H1 (cell line): ENCODE results near the gene TAOK2. TPM values are rescaled to one million over a fixed set of nuclear protein-coding genes. Genes with fewer than 3 reads are reported as not detected.

ENCODE experiments used
- CTCF ChIA-PET: fragments of 300-600 bp; sonication (Branson Sonifier 250); formaldehyde crosslinking; loops from one replicate; lab custom pipeline; 2021; ENCODE audit not compliant: partially characterized antibody; lab: Charles Lee
- POLR2A ChIA-PET: fragments of 300-600 bp; sonication (Branson Sonifier 250); formaldehyde crosslinking; loops from one replicate; lab custom pipeline; 2021; ENCODE audit warnings: inconsistent platforms; ENCODE audit not compliant: partially characterized antibody; lab: Charles Lee
- DNase-seq, 2 experiments: peaks; one replicate each; pipeline versions ENCODE4 v3.0.0 to v3.0.0-alpha.2; 2010 to 2022; ENCODE audit warnings: low spot score in 2 of 2, low read depth in 1 of 2, mixed read lengths in 1 of 2
- FAIRE-seq: peaks from 2 replicates; lab custom pipeline; 2011; peaks lifted over from hg19 to GRCh38; lab: Jason Lieb, UNC
- H2AFZ ChIP-seq: 2 replicates; pipeline ENCODE4 v1.8.1; 2012; ENCODE audit warnings: low read length, inconsistent platforms
- H2AK5ac ChIP-seq: 2 replicates; pipeline ENCODE4 v1.6.1; 2013; ENCODE audit warnings: low read depth, low read length
- H2BK120ac ChIP-seq: replicated peaks from 2 replicates; pipeline ENCODE3; 2013; ENCODE audit warnings: low read depth, low read length, inconsistent platforms
- H2BK12ac ChIP-seq: 2 replicates; pipeline ENCODE4 v1.6.1; 2013; ENCODE audit warnings: low read depth, low read length
- H2BK15ac ChIP-seq: 2 replicates; pipeline ENCODE4 v1.6.1; 2013; ENCODE audit warnings: low read length
- H2BK20ac ChIP-seq: 2 replicates; pipeline ENCODE4 v1.6.1; 2013; ENCODE audit warnings: low read length
- H2BK5ac ChIP-seq: 2 replicates; pipeline ENCODE4 v1.6.1; 2013; ENCODE audit warnings: low read depth, low read length
- H3K14ac ChIP-seq: 2 replicates; pipeline ENCODE4 v1.6.1; 2013; ENCODE audit warnings: inconsistent platforms; ENCODE audit not compliant: insufficient read length
- H3K18ac ChIP-seq: 2 replicates; pipeline ENCODE4 v1.6.1; 2013; ENCODE audit warnings: low read length; ENCODE audit errors: extremely low read depth
- H3K23ac ChIP-seq: 2 replicates; pipeline ENCODE4 v1.6.1; 2013; ENCODE audit warnings: inconsistent platforms; ENCODE audit not compliant: insufficient read length
- H3K23me2 ChIP-seq: 2 replicates; pipeline ENCODE4 v1.6.1; 2013; ENCODE audit warnings: low read depth, low read length
- H3K27ac ChIP-seq: 2 replicates; pipeline ENCODE4 v1.6.1; 2011; ENCODE audit warnings: low read depth, low read length, inconsistent platforms
- H3K27me3 ChIP-seq, 4 experiments: replicated peaks in 1 of 4; 1 replicate in 1 of 4; 2 replicates in 3 of 4; pipeline versions ENCODE4 v1.6.1 to v1.8.1; 2011 to 2013; ENCODE audit warnings: low read length in 3 of 4, mild to moderate bottlenecking in 3 of 4, inconsistent platforms in 2 of 4, mixed read lengths in 2 of 4, moderate library complexity in 1 of 4; ENCODE audit not compliant: control insufficient read depth in 3 of 4, insufficient read depth in 3 of 4; ENCODE audit errors: extremely low read depth in 1 of 4
- H3K36me3 ChIP-seq, 4 experiments: 2 replicates each; pipeline versions ENCODE4 v1.6.1 to v1.8.1; 2011 to 2013; ENCODE audit warnings: mild to moderate bottlenecking in 4 of 4, low read length in 3 of 4, moderate library complexity in 2 of 4, control low read depth in 1 of 4, inconsistent platforms in 1 of 4; ENCODE audit not compliant: insufficient read depth in 4 of 4, control insufficient read depth in 2 of 4
- H3K4ac ChIP-seq: replicated peaks from 2 replicates; pipeline ENCODE3; 2013; ENCODE audit warnings: low read length, low read depth, mixed read lengths, inconsistent platforms; ENCODE audit not compliant: insufficient read length
- H3K4me1 ChIP-seq, 4 experiments: replicated peaks in 1 of 4; 1 replicate in 1 of 4; 2 replicates in 3 of 4; pipeline versions ENCODE4 v1.6.1 to v1.8.1; 2011 to 2013; ENCODE audit warnings: low read length in 3 of 4, inconsistent platforms in 2 of 4, mixed read lengths in 1 of 4; ENCODE audit not compliant: insufficient read depth in 4 of 4, control insufficient read depth in 3 of 4
- H3K4me2 ChIP-seq, 2 experiments: 2 replicates each; pipeline versions ENCODE4 v1.6.1 to v1.8.1; 2011 to 2013; ENCODE audit warnings: low read depth in 2 of 2, low read length in 2 of 2, control low read depth in 1 of 2, inconsistent platforms in 1 of 2, mild to moderate bottlenecking in 1 of 2; ENCODE audit not compliant: insufficient read depth in 1 of 2
- H3K4me3 ChIP-seq, 4 experiments: fragments of 200-600, 300-600 bp in 1 of 4; sonication (generic), shearing (Covaris generic), sonication (Bioruptor Twin) in 1 of 4; 2 replicates each; pipeline versions ENCODE4 v1.5.1 to v1.8.1; 2011 to 2016; ENCODE audit warnings: low read length in 4 of 4, low read depth in 3 of 4, control low read depth in 2 of 4, inconsistent platforms in 2 of 4, mild to moderate bottlenecking in 2 of 4, mixed read lengths in 1 of 4, moderate library complexity in 1 of 4; ENCODE audit not compliant: insufficient read depth in 2 of 4; ENCODE audit errors: extremely low read depth in 1 of 4
- H3K56ac ChIP-seq: replicated peaks from 2 replicates; pipeline ENCODE3; 2013; ENCODE audit warnings: low read depth, mild to moderate bottlenecking, mixed read lengths, low read length, inconsistent platforms; ENCODE audit not compliant: insufficient read length
- H3K79me1 ChIP-seq: 2 replicates; pipeline ENCODE4 v1.6.1; 2013; ENCODE audit warnings: low read depth, low read length, control low read depth
- H3K79me2 ChIP-seq, 2 experiments: 2 replicates each; pipeline versions ENCODE4 v1.6.1 to v1.8.1; 2012 to 2013; ENCODE audit warnings: low read length in 2 of 2, mild to moderate bottlenecking in 2 of 2, inconsistent platforms in 1 of 2; ENCODE audit not compliant: insufficient read depth in 2 of 2, control insufficient read depth in 1 of 2
- H3K9ac ChIP-seq, 4 experiments: replicated peaks in 1 of 4; 1 replicate in 1 of 4; 2 replicates in 3 of 4; pipeline versions ENCODE4 v1.6.1 to v1.8.1; 2011 to 2013; ENCODE audit warnings: low read depth in 3 of 4, low read length in 3 of 4, control low read depth in 2 of 4, mild to moderate bottlenecking in 2 of 4, moderate library complexity in 2 of 4, inconsistent platforms in 1 of 4; ENCODE audit errors: extremely low read depth in 1 of 4
- H3K9me3 ChIP-seq, 2 experiments: 2 replicates each; pipeline versions ENCODE4 v1.6.1 to v1.8.1; 2012 to 2013; ENCODE audit warnings: mild to moderate bottlenecking in 2 of 2, moderate library complexity in 2 of 2, control low read depth in 1 of 2, inconsistent platforms in 1 of 2, low read depth in 1 of 2, low read length in 1 of 2, mixed read lengths in 1 of 2; ENCODE audit not compliant: insufficient read depth in 2 of 2
- H4K20me1 ChIP-seq, 2 experiments: replicated peaks in 1 of 2; 2 replicates each; pipeline versions ENCODE3 to v1.8.1; 2011 to 2013; ENCODE audit warnings: inconsistent platforms in 2 of 2, low read length in 2 of 2, mild to moderate bottlenecking in 1 of 2; ENCODE audit not compliant: insufficient read depth in 2 of 2, control insufficient read depth in 1 of 2
- H4K5ac ChIP-seq: 2 replicates; pipeline ENCODE4 v1.6.1; 2013; ENCODE audit warnings: low read length, low read depth, mixed read lengths, inconsistent platforms; ENCODE audit not compliant: insufficient read length
- H4K8ac ChIP-seq: 2 replicates; pipeline ENCODE4 v1.8.0; 2013; ENCODE audit warnings: mild to moderate bottlenecking, moderate library complexity, low read length, inconsistent platforms; ENCODE audit not compliant: insufficient read depth; ENCODE audit errors: extremely low read depth
- H4K91ac ChIP-seq: replicated peaks from 2 replicates; pipeline ENCODE3; 2013; ENCODE audit warnings: low read length, mixed read lengths, inconsistent platforms; ENCODE audit not compliant: insufficient read length
- ATF2 ChIP-seq: IDR thresholded peaks from 2 replicates; pipeline ENCODE4 v1.6.1; 2012; ENCODE audit warnings: low read length, inconsistent platforms
- BACH1 ChIP-seq: IDR thresholded peaks from 2 replicates; pipeline ENCODE4 v1.6.1; 2012; ENCODE audit warnings: low read length, improper control_type of control experiment
- CTBP2 ChIP-seq: IDR thresholded peaks from 2 replicates; pipeline ENCODE4 v1.7.0; 2011; ENCODE audit warnings: borderline replicate concordance, mild to moderate bottlenecking, moderate library complexity, mixed read lengths, low read length; ENCODE audit not compliant: insufficient read depth, insufficient read length
- GTF2F1 ChIP-seq: IDR thresholded peaks from 2 replicates; pipeline ENCODE4 v1.6.1; 2012; ENCODE audit warnings: low read depth, low read length, improper control_type of control experiment, borderline replicate concordance
- HDAC6 ChIP-seq: IDR thresholded peaks from one replicate; pipeline ENCODE4 v1.7.1; 2012; ENCODE audit warnings: low read depth, mild to moderate bottlenecking, inconsistent platforms, low read length, moderate library complexity
- KDM1A ChIP-seq: fragments of 200-600, 300-600 bp; sonication (generic); IDR thresholded peaks from 2 replicates; pipeline ENCODE4 v1.7.1; 2016; ENCODE audit warnings: mild to moderate bottlenecking, low read length, borderline replicate concordance
- SP1 ChIP-seq: IDR thresholded peaks from 2 replicates; pipeline ENCODE4 v1.6.1; 2011; ENCODE audit warnings: low read depth, low read length
- SP2 ChIP-seq: IDR thresholded peaks from 2 replicates; pipeline ENCODE4 v1.6.1; 2012; ENCODE audit warnings: mild to moderate bottlenecking, low read length, inconsistent platforms
- TAF1 ChIP-seq: IDR thresholded peaks from 2 replicates; pipeline ENCODE4 v1.6.1; 2011; ENCODE audit warnings: mild to moderate bottlenecking, low read depth, low read length
- ZNF274 ChIP-seq: IDR thresholded peaks from 2 replicates; pipeline ENCODE4 v1.7.0; 2012; ENCODE audit warnings: low read length, borderline replicate concordance; ENCODE audit errors: extremely low read depth
- WGBS, 2 experiments: shearing (Covaris generic) in 1 of 2; methylation state at CpG; one replicate each; pipeline versions ENCODE4 v1.1.6 to v1.1.7; 2013 to 2015; ENCODE audit warnings: low lambda C conversion rate in 2 of 2, mixed read lengths in 2 of 2, inconsistent platforms in 1 of 2, low coverage in 1 of 2, missing lambda C conversion rate in 1 of 2; ENCODE audit not compliant: insufficient replicate concordance in 2 of 2, insufficient coverage in 1 of 2, insufficient read length in 1 of 2; ENCODE audit errors: extremely low coverage in 1 of 2, missing lambda C conversion rate in 1 of 2; 5-methylcytosine and 5-hydroxymethylcytosine counted together
- polyA plus RNA-seq, 7 experiments: library from polyadenylated mRNA; depleted of rRNA in 3 of 7; stranded (reverse) in 5 of 7; unstranded in 2 of 7; fragments of >200 nt in 5 of 7; fragments of 200-250 nt in 2 of 7; gene quantifications; 1 replicate in 5 of 7; 2 replicates in 1 of 7; 4 replicates in 1 of 7; pipeline versions ENCODE4 v1.2.1 to v1.2.3, GENCODE V29; 2011 to 2013; ENCODE audit warnings: missing spikeins in 2 of 7, mixed read lengths in 2 of 7
- total RNA-seq: library from RNA; stranded (reverse); fragmentation: NEBNext Ultra II Directional; extraction: Animal tissue kit (Norgen Biotek cat#: 25700); gene quantifications from 2 replicates; pipeline ENCODE4 v1.2.1, GENCODE V29; 2021
- TF ChIP-seq, protein P1 (sequence below): IDR thresholded peaks from 2 replicates; pipeline ENCODE4 v1.6.1; 2012; ENCODE audit warnings: inconsistent platforms

TAOK2 gene
- total and polyA plus RNA-seq, 2 of the 8 experiments (the other 6 are each of a cell fraction or from before 2014, with no cell fraction given), result 13.5 to 32.6 TPM

- DNase-seq, result no peak
- H3K36me3 ChIP-seq, result no peaks in the 10 kb centered on the region
- no peaks in the 10 kb centered on the region for H4K20me1 ChIP-seq
- H3K27me3 ChIP-seq, result peaks cover 0 to 7% (median 3%) of the 10 kb centered on the region in 4 experiments; a peak in 3 of 7 replicates
- no peaks in the 10 kb centered on the region for H3K79me1 ChIP-seq
- WGBS, 2 experiments, result 89% methylated on average over 8 of the region's 8 CpGs; no CpG with 5 or more reads in 1 of the 2 experiments
- H4K8ac ChIP-seq, result no peak overlapping the region
- H3K4me3 ChIP-seq, result no peak overlapping the region
- ChIA-PET POLR2A (no interaction called here), CTCF (interaction anchor here (1.8 to 2.1 kb wide), 2 partner anchors 8 to 15 kb away, joined by 6 to 11 read pairs; no protein-coding TSS in a partner anchor)
- peaks cover 0 to 5% (median 4%) of the 10 kb centered on the region in 4 experiments; a peak in 3 of 7 replicates for H3K4me1 ChIP-seq
- H3K23ac ChIP-seq, result no peak overlapping the region
- H3K79me2 ChIP-seq, result no peaks in the 10 kb centered on the region
- H2AK5ac ChIP-seq, result no peak overlapping the region
- H2BK12ac ChIP-seq, result no peak overlapping the region
- peaks cover 7% of the 10 kb centered on the region for H3K23me2 ChIP-seq
- no peak overlapping the region for H4K5ac ChIP-seq
- H3K56ac ChIP-seq, result no peak overlapping the region
- H2BK15ac ChIP-seq, result no peak overlapping the region
- no peak overlapping the region for H3K4me2 ChIP-seq
- no peak overlapping the region for H3K27ac ChIP-seq
- H2AFZ ChIP-seq, result no peak overlapping the region
- H3K9me3 ChIP-seq, result no peaks in the 10 kb centered on the region
- no peak overlapping the region for H3K18ac ChIP-seq
- no peak overlapping the region for H3K14ac ChIP-seq
- H4K91ac ChIP-seq, result no peak overlapping the region
- H3K4ac ChIP-seq, result no peak overlapping the region
- no peak overlapping the region for H2BK20ac ChIP-seq
- no peak for FAIRE-seq
- H2BK5ac ChIP-seq, result no peak overlapping the region
- H3K9ac ChIP-seq, result peak overlapping the region in 1 of 4 experiments; percentile 13; a peak in 2 of 7 replicates
- H2BK120ac ChIP-seq, result no peak overlapping the region
- TF ChIP-seq KDM1A, result no peak
- no peak for TF ChIP-seq CTBP2
- TF ChIP-seq SP1, result no peak
- TF ChIP-seq, protein P1, sequence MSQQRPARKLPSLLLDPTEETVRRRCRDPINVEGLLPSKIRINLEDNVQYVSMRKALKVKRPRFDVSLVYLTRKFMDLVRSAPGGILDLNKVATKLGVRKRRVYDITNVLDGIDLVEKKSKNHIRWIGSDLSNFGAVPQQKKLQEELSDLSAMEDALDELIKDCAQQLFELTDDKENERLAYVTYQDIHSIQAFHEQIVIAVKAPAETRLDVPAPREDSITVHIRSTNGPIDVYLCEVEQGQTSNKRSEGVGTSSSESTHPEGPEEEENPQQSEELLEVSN, result no peak
- no peak for TF ChIP-seq HDAC6
- TF ChIP-seq SP2, result no peak
- TF ChIP-seq ATF2, result no peak
- TF ChIP-seq ZNF274, result no peak
- TF ChIP-seq GTF2F1, result no peak
- no peak for TF ChIP-seq BACH1
- no peak for TF ChIP-seq TAF1
Measured at GRCh38 chr16:30016555-30017276, 43.0 kb downstream of the TAOK2 start.
